AG09319 (cell line): ENCODE results near the gene OGFR.
"Not testable (repeated sequence)": the region's sequence is repeated elsewhere in the genome, so short reads cannot be mapped to it uniquely, and the experiment has no call there.

Source experiments
- DNase-seq: peaks from one replicate; pipeline ENCODE4 v3.0.0-alpha.2; 2010; ENCODE audit warnings: low read depth; ENCODE audit errors: extremely low read depth
- TF ChIP-seq, protein P1 (sequence below): IDR thresholded peaks from 2 replicates; pipeline ENCODE4 v1.5.1; 2011; ENCODE audit warnings: low read depth, mild to moderate bottlenecking, inconsistent platforms, low read length, moderate library complexity

OGFR gene

DNA sequence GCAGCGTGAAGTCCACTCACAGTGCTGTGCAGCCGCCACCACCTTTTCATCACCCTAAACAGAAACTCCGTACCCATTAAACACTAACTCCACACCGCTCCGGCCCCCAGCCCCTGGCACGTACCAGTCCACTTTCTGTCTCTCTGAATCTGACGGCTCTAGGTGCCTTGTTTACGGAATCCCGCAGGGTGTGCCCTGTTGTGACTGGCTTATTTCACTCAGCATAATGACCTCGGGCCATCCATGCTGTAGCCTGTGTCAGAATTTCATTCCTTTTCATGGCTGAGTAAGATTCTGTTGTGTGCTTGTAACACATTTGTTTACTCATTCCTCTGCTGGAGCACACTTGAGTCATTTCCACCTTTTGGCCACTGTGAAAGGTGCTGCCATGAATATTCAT lies 39.0 kb downstream of the OGFR start:
- TF ChIP-seq, protein P1, sequence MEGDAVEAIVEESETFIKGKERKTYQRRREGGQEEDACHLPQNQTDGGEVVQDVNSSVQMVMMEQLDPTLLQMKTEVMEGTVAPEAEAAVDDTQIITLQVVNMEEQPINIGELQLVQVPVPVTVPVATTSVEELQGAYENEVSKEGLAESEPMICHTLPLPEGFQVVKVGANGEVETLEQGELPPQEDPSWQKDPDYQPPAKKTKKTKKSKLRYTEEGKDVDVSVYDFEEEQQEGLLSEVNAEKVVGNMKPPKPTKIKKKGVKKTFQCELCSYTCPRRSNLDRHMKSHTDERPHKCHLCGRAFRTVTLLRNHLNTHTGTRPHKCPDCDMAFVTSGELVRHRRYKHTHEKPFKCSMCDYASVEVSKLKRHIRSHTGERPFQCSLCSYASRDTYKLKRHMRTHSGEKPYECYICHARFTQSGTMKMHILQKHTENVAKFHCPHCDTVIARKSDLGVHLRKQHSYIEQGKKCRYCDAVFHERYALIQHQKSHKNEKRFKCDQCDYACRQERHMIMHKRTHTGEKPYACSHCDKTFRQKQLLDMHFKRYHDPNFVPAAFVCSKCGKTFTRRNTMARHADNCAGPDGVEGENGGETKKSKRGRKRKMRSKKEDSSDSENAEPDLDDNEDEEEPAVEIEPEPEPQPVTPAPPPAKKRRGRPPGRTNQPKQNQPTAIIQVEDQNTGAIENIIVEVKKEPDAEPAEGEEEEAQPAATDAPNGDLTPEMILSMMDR, result no peak

DNA sequence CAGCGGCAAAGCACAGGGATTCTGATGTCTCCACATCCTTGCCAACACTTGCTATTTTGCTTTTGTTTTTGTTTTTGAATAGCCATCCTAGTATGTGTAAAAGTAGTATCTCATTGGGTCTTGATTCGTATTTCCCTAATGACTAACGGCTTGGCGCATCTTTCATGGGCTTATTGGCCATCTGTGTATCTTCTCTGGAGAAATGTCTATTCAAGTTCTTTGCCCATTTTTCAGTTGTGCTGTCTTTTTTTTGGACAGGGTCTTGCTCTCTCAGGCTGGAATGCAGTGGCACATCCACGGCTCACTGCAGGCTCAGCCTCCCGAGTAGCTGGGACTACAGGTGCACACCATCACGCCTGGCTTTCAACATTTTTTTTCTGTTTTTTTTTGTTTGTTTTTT lies 39.5 kb downstream of the OGFR start:
- TF ChIP-seq, protein P1, result no peak
- DNase-seq, result no peak

More for the DNA sequence above, 39.0 kb downstream of the OGFR start:
- no peak for DNase-seq

DNA sequence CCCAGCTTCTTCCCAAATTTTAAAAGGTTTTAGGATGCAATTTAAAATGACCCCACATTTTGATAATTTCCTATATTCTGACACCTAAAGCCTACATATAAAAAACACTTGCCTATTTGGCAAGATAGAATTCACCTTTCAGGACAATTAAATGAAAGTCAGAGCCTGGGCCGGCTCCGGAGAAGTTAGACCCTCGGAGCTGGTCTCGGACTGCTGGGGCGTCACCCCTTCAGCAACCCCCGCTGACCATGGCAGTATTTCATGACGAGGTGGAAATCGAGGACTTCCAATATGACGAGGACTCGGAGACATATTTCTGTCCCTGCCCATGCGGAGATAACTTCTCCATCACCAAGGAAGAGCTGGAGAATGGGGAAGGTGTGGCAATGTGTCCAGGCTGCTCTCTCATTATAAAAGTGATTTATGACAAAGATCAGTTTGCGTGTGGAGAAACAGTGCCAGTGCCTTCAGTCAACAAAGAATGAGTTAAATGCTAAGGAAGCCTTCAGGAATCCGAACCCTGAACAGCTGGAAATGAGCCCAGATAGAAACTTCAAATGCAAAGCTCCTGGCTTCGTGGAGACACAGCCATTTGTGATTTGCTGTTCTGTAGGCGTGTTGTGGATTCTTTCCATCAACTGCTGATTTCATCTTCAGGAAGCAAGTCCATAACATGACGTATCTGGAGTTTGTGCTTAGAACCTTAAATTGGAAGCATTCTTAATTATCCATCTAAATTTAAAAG lies 41.0 kb downstream of the OGFR start:
- DNase-seq, result no peak
- TF ChIP-seq, protein P1, result no peak

DNA sequence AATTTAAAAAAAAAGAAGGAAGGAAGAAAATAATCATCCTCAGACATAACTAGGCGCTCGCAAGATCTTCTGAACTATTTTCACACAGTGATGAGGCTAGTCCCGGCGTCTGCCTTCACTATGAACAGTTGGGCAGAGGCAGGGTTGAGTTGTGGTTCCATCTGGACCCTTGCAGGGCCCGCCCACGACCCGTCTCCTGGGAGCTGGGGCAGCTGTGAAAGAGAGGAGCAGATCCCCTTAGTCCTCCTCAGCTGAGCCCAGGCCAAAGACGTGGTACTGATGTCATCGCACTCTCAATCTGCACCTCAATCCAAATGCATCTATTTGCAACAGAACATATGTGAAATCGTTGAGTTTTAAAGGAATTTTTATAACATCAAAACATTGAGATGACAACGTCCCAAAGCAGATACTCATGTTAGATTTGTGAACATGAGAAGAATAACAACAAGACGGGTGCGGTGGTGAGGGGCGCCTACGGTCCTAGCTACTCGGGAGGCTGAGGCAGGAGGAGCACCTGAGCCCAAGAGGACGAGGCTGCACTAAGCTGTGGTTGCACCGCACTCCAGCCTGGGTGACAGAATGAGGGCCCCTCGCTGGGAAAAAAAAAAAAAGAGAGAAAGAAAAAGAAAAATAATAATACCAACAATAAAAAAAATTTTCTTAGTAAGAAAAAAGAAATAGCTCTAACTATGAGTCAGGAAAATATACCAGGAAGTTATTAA lies 41.7 kb downstream of the OGFR start:
- TF ChIP-seq, protein P1, result no peak
- no peak for DNase-seq

DNA sequence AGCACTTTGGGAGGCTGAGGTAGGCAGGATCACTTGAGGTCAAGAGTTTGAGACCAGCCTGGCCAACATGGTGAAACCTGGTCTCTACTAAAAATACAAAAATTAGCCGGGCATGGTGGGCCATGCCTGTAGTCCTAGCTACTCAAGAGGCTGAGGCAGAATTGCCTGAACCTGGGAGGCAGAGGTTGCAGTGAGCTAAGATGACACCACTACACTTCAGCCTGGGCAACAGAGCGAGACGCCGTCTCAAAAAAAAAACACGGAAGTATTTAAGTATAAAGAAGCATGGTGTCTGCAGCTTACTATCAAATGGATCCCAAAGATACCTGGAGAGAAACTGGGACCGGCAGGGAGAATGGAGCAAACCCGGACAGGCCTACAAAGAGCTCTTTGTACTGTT lies 44.3 kb downstream of the OGFR start:
- not testable (repeated sequence) for DNase-seq

DNA sequence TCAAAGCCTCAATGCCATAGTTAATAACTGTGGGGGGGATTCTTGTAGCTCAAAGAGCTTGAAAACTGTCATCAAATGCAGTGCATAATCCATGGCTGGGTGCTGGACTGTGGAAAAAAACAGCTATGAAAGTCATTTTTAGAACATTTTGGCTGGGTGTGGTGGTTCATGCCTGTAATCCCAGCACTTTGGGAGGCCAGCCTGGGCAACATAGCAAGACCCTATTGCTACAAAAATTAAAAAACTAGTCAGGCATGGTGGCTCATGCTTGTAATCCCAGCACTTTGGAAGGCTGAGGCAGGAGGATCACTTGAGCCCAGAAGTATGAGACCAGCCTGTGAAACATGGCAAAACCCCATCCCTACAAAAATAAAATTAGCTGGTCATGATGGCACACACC lies 44.8 kb downstream of the OGFR start:
- TF ChIP-seq, protein P1, result no peak

DNA sequence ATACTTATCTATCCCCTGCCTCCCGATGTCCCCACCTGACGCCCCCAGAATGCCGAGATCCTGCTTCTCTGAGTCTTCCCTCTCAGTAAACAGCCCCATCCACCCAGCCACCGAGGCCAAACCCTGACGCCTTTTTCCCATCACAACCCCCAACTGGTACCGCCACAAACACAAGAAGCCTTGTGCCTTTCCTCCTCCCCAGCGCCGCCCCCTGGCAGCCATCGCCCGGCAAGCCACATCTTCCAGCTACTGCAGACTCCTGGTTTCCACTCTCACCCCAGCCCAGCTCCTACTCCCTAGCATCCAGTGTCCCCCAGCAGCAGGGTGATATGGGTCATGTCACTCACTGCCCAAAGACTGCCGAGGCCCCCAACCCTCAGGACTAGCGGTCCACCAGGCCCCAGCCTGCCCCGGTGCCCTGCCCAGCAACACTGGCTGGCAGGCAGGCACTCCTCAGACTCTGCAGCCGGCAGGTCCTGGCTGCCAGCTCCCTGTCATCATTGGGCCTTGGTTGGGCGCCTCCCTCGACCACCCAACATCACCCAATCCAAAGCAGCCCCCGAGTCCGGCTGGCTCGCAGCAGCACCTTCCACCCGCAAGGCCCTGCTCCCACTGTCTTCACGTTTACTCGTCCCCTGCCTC lies 45.8 kb downstream of the OGFR start:
- no peak for DNase-seq
- TF ChIP-seq, protein P1, result no peak

More for the DNA sequence above, 44.8 kb downstream of the OGFR start:
- no peak for DNase-seq
